ENCODE data around the gene AGPAT3.

Gene AGPAT3

GRCh38 chr21:43939443-43940328, 74.7 kb downstream of the AGPAT3 start:
- DNase-seq: no peak

DNA sequence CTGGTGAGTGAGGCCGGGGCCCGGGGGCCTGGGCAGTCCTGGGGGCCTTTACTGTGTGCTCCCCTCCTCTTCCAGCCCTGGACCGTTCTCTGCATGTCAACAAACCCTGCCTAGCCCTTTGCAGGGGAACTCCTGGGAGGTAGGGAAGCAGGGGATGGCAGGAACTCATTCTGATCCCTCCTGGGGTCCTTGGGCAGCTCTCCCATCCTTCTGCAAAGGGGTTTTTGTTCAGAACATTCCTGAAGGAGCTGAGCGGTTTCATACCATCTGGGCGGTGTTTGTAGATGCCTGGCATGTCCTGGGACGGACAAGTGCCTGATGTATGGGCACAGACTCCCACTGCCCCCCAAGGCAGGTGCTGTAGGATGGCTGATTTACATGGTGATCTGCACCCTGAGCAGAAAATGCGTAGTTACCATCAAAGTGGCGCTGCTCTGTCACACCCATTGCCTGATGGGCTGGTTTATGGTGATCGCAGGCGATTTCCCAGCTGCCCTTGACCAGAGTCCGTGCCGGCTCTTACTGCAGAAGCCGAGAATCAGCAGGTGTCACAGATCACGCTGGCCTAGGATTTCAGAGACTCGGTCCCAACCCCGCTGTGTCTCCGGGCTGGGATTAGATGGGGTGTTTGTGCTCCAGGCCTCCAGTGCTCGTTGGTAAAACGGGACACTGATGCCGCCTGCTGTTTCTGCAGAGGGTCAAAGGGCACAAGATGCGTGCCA, 75.5 kb downstream of the AGPAT3 start:
- no peak for DNase-seq

DNA sequence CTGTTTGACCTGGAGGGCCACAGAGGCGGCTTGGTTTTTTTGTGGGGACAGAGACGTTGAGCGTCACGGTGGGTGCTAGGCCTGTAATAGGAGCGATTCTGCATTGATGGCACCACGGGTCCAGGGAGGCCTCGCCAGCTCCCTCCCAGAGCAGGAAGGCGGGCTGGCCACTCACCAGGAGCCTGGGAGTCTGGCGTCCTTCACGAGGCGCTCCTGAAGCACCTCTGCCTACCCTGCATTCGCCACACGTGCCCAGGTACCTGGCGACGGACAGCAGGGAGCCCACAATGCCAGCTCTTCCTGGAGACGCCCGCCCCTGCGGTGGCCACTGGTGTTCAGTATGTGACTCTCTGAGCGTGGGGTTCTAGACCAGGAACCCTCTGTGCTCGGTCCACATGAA, 77.2 kb downstream of the AGPAT3 start:
- no peak for DNase-seq

DNA sequence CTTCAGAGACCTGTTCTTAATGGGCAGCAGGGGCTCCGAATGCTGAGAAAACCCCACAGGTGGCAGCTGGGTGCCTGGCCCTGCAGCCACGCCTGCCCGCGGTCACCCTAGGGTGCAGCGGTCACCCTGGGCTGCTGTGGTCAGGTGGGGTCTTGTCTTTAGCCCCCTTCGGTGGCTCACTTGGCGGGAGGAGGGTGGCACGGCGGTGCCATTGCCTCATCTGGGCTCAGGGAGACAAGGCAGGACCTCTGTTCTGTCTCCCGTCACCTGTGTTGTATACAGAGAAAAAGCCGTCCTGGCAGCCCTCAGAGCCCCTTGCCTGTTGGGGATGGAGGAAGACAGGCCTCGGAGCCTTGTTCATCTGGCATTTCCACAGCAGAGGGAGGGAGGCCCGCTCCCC, 77.6 kb downstream of the AGPAT3 start:
- DNase-seq: no peak

GRCh38 chr21:43943512-43944077, 78.6 kb downstream of the AGPAT3 start:
- no peak for DNase-seq

DNA sequence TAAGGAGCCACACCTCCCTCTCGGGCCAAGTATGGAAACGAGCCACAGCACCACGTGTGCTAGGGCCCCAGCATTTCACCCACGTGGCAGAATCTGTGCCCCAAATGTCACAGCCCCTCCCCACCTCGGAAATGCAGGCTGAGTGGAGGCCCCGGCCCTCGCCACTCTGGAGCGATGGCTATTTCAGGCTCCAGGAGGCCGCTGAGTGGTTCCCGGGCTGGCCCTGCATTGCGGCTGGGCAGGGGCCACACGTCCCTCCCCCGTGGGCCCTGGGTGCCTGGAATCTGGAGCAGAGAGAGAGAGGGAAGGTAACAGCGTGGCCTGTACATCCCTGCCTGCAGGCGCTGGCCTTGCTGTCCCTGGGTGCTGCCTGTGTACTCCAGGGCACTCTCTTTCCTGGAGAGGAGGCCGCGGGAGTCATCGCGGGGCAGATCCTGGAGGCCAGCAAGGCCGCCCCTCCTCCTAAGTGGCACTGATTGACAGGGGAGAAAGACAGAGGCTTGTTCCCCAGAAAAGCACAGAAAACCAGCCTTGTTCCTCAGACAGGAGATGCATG, 79.1 kb downstream of the AGPAT3 start:
- no peak for DNase-seq

- no peak for DNase-seq
These were observed 79.7 kb downstream of the AGPAT3 start for GRCh38 chr21:43944757-43945156.

DNA sequence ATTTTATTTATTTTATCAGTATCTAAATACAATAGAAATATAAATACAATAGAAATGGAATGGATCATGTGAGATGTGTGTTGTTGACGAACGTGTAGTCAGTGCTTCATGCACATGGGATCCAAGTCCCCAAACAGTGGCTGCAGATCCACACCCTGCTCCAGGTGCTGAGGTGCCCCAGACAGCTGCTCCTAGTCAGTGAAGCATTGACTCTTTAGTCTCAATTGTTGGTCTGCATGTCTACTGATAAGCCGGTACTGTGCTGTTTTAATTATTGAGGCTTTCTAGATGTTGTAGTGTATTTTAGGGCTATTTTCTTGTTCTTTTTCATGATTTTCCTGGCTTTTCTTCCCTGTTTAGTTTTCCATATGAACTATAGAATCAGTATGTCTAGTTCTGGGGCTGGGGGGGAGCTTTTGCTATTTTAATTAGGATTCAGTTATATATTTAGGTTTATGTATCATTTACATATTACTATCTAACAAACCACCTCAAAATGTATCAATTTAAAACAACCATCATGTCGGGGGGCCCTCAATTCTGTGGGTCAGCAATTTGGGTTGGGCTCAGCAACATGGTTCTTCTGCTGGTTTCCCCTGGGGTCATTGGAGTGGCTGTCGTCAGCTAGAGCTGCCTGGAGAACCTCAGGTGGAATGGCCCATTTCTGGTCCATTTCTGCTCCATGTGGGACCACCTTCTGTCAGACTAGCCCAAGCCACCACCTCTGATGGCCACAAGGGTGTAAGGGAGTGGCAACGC, 83.9 kb downstream of the AGPAT3 start:
- no peak for DNase-seq

DNA sequence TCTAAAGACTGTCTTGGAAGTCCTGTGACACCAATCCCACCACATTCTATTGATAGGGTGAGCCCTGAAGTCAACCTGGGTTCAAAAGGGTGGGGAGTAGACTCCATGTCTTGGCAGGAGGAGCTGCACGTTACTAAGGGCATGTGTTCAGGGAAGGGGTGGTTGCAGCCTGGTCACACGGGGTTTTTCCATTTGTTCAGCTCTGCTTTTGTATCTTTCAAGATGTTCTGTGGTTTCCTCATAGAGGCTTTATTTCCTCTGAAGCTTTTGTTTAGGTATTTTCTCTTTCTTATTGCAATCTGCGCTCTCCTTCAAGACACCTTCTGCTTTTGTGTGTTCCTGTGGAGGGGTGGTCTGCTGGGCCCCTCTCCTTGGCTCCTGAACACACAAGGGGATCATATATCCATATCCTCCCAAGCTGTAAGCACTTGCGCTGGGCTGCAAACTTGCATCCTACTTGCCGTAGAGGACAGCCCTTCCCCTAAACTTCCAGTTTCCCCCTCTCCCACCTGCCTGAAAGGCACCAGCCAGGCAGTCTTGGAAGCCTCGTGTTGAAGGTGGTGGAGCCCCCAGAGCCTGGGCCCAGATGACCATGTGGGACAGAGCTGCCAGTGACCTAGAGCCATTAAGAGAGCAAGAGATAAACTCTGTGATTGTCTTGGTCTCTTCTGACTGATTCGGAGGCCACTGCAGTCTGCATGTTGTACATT, 84.6 kb downstream of the AGPAT3 start:
- DNase-seq: no peak

DNA sequence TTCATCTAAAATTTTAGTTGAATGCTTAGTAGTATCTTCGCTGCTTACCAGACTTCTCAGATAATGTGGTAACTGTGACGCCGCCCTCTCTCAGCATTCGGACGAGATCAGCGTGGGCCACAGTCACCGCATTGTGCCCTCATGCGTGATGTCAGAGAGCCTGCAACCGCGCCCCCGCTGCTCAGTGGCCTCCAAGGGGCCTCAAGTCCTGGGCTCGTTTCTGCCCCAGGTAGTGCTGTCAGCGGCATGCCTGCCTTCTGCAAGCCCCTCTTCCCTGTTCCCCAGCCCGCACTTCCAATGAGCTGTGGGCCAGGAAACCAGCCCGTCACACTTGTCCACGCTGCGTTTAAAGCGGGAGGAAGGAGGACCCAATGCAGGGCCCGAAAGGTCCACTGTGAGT, 85.5 kb downstream of the AGPAT3 start:
- no peak for DNase-seq

- DNase-seq: no peak
These were observed 85.9 kb downstream of the AGPAT3 start for GRCh38 chr21:43950936-43951335.

DNA sequence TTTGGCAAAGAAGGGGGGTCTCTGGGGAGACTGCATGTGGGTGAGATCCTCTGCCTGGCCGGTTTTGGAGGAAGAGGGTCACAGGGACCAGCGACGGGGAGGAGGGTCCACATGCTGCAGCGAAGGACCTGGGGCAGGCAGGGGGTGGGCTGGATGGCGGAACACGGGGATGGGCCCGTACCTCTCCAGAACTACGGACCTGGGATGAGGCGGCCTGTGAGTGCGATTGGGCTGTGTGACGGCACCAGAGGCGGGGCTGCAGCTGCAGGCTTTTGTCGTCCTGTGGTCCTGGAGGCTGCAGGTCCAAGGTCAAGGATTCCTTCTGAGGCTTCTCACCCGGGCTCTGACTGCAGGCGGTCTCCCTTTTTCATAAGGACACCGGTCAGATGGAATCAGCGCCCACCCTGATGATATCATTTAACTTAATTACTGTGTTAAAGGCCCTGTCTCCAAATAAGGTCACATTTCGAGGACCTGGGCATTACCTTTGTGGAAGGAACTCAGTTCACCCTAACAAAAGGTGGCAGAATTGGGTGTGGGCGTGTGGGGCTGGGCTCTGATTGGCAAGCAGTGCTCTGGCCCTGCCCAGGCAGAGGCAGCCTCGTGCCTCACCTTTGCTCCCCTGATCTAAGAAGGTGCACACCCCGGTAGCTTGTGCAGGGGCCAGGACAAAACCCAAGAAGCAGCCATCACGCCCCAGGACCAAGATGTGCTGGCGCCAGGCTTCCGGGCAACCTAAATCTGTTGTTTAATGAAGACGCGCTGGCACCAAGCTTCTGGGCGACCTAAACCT, 87.1 kb downstream of the AGPAT3 start:
- DNase-seq: no peak

DNA sequence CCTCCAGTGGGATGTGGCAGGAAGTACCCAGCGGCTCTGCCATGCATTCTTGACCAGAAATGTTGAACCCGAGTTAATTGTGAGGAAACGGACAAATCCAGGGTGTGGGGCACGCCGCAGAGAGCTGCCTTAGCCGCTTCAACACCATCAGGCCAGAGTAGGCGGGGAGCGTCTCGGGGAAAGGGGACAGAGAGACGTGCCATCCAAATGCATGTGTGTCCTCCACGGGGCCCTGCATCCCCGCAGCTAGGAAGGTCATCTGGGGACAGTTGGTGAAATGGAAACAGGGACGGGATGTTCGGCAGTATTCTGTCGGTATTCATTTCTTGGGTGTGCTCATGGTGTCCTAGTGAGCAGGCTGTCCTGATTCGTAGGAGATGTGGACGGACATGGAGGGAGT, 88.0 kb downstream of the AGPAT3 start:
- no peak for DNase-seq

- no peak for DNase-seq
These were observed 89.0 kb downstream of the AGPAT3 start for GRCh38 chr21:43954042-43954441.

DNA sequence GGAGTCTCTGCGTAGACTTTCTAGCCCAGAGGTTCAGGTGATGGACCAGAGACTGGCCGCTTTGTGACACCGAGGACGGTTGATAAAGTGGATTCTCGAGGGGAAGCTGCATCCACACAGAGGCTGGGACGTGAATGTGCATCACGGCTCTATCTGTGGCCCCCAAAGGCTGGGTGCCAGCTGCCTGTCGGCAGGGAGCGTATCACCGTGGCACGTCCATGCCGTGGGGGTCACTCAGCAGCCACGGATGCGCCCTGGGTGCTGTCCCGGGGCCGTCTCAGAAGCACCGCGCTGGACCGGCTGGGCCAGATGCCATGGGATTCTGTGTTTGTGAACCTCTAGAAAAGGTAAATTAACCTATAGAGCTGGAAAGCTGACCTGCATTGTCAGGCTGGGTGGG, 89.9 kb downstream of the AGPAT3 start:
- DNase-seq: no peak

DNA sequence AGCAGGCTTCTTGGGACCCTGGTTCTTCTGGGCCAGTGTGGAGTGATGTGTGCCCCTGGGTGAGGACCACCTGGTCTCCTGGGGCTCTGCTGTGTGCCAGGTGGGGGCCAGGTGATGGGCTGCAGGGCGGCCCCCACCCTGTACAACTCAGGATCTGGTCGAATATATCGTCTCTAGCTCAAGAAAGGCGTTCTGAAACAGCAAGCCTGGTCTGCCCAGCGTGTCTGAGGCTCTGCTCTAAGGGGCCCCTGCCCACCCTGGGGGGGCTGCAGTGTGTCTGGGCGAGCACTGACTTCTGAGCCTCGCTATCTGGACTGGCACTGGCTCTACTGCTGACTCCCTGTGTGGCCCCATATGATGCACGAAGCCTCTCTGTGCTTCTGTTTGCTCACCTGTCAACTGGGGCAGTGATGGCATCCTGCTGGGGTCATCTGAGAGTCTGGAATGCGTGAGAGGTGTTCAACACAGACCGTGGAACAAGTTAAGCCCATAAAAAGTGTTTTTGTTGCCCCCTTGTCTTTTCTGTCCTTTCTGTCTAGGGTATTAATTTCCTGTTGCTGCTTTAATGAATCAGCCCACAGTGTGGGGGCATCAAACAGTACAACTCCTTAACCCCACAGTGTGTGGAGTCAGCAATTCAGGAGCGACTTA, 91.1 kb downstream of the AGPAT3 start:
- DNase-seq: no peak

GRCh38 chr21:43956670-43957035, 91.6 kb downstream of the AGPAT3 start:
- DNase-seq: no peak

DNA sequence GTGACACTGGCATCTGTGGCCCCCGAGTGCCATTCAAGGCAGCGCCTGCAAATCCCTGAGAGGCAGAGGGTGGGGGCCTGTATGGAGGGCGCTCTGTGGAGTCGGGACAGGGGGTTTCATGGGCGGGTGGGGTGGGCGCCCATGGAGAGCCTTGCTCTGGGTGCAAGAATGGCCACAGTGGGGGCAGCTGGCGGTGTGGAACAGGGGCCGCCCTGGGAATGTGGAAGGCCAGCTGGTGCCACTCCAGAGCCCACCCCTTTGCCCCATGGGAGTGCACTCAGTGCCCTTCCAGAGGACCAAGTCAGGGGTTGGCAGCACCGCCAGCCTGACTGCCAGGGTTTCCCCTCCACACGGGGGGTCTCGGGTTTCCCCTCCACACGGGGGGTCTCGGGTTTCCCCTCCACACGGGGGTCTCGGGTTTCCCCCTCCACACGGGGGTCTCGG, 92.1 kb downstream of the AGPAT3 start:
- no peak for DNase-seq

DNA sequence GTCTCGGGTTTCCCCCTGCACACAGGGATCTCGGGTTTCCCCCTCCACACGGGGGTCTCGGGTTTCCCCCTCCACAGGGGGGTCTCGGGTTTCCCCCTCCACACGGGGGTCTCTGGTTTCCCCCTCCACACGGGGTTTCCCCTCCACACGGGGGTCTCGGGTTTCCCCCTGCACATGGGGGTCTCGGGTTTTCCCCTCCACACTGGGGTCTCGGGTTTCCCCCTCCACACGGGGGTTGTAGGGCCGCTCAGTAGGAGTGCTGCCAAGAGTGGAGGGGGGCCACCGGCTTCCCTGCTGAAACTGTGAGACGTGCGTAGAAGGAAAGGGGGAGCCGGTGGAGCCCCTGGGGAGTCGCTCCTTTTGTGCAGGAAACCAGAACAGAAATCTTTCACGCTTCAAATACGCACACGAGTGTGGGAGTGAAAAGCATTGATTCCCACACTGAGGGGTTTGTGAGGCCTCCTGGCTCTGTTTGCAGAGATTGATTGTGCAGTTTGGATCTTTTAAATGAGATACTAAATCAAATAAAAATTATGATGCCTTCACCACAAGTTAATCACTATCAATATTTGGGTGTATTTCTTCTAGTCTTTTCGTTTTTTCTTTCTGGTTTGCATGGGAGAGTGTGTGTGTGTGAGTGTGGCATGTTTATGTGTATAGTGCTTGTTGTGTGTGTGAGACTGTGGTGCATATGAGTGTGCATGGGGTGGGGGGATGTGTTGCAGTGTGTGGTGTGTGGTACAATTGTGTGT, 92.8 kb downstream of the AGPAT3 start:
- no peak for DNase-seq
